ENCODE measurements around the gene PTPRA.
"Not testable (repeated sequence)": the region's sequence is repeated elsewhere in the genome, so short reads cannot be mapped to it uniquely, and the experiment has no call there.

The PTPRA gene

DNA sequence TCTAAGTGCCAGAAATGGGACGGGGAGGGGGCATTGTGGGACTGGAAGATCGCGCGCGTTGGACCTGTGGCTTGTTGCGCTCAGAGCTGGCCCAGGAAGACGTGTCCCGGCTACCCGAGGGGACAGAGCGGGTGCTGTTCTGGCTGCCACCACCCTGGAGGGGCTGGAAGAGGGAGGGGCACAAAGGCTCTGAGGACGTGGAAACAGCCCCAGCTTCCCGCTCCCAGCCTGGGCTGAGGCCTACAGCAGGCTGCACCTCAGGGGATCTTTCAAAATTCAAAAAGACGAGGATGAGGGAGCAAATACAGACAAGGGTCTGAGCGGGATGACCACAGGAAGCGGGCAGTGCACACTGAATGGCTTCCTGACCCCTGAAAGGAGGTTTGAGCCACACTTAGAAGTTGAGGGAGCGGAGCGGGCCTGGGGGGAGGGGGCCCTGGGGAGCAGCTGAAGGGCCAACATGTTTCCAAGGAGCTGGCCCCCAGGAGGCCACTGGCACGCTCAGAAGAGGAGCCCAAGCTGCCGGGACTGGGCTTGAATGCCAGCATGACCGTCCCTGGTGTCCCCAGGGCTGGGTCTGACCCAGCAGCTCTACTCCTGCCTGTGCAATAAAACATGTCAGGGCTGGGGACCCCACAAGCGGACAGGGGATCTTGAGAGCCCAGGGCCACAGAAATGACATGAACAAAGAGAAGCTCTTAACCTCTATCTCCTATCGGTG is 199.4 kb downstream of the PTPRA start:
- no peak overlapping the region for H3K4me3 ChIP-seq (ENCODE audit: low read depth, low read length)
- H3K36me3 ChIP-seq (ENCODE audit: insufficient read depth, low read length), result no peaks in the 10 kb centered on the region
- no peak overlapping the region for H2AFZ ChIP-seq (ENCODE audit: low read length, unreplicated experiment)
- no peak overlapping the region for H3K27ac ChIP-seq (ENCODE audit: low read depth, low read length)
- H3K27me3 ChIP-seq (ENCODE audit: insufficient read depth, low read length), result peaks cover 28% of the 10 kb centered on the region
- no peaks in the 10 kb centered on the region for H3K79me2 ChIP-seq (ENCODE audit: control insufficient read depth, insufficient read depth, low read length, unreplicated experiment)
- no peaks in the 10 kb centered on the region for H3K4me1 ChIP-seq (ENCODE audit: control insufficient read depth, insufficient read depth, low read length, unreplicated experiment)

DNA sequence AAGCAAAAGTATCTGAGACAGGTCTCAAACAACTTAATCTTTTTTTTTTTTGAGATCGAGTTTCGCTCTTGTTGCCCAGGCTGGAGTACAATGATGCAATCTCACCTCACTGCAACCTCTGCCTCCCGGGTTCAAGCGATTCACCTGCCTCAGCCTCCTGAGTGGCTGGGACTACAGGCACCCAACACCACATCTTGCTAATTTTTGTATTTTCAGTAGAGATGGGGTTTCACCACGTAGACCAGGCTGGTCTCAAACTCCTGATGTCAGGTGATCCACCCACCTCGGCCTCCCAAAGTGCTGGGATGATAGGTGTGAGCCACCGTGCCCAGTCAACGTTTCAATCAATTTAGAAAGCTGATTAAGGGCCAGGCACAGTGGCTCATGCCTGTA is 200.0 kb downstream of the PTPRA start:
- H2AFZ ChIP-seq (ENCODE audit: low read length, unreplicated experiment); H3K27ac ChIP-seq (ENCODE audit: low read depth, low read length); H3K79me2 ChIP-seq (ENCODE audit: control insufficient read depth, insufficient read depth, low read length, unreplicated experiment); H3K4me3 ChIP-seq (ENCODE audit: low read depth, low read length); H3K36me3 ChIP-seq (ENCODE audit: insufficient read depth, low read length); H3K4me1 ChIP-seq (ENCODE audit: control insufficient read depth, insufficient read depth, low read length, unreplicated experiment): not testable (repeated sequence)
- H3K27me3 ChIP-seq (ENCODE audit: insufficient read depth, low read length), result peaks cover 34% of the 10 kb centered on the region

DNA sequence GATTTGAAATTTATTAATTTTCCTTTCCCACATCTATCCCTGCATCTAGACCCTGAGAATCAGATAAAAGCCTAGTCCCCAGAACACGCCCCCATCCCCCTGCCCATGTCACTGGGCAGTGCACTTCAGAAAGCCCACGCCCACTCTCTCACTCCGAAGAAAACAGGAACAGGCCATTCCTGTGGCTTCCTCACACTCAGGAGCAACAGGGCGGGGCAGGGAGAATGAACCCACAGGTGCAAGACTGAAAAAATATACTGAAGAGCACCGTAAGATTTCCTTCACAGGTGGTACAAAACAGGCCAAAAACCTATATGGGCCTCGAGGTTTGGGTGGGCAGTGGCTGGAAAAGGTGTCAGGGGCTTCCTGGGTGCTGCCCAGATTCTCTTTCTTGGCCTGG is 201.5 kb downstream of the PTPRA start:
- Histone ChIP-seq H3K4me1 (ENCODE audit: control insufficient read depth, insufficient read depth, low read length, unreplicated experiment) (no peaks in the 10 kb centered on the region), H3K27me3 (ENCODE audit: insufficient read depth, low read length) (peaks cover 42% of the 10 kb centered on the region), H3K36me3 (ENCODE audit: insufficient read depth, low read length) (no peaks in the 10 kb centered on the region), H3K27ac (ENCODE audit: low read depth, low read length) (no peak overlapping the region), H3K4me3 (ENCODE audit: low read depth, low read length) (no peak overlapping the region), H2AFZ (ENCODE audit: low read length, unreplicated experiment) (no peak overlapping the region), H3K79me2 (ENCODE audit: control insufficient read depth, insufficient read depth, low read length, unreplicated experiment) (no peaks in the 10 kb centered on the region)

DNA sequence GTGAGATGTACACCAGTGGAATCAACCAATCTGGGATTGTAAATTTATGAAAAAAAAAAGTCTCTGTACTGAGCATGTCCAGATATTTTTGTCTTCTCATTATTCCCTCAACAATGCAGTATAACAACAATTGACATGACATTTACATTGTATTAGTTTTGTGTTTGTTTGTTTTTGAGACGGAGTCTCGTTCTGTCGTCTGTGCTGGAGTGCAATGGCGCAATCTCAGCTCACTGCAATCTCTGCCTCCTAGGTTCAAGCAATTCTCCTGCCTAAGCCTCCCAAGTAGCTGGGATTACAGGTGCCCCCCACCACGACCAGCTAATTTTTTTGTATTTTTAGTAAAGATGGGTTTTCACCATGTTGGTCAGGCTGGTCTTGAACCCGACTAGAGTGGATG is 202.0 kb downstream of the PTPRA start:
- H3K27me3 ChIP-seq (ENCODE audit: insufficient read depth, low read length), result peaks cover 42% of the 10 kb centered on the region
- not testable (repeated sequence) for H2AFZ ChIP-seq (ENCODE audit: low read length, unreplicated experiment); H3K4me3 ChIP-seq (ENCODE audit: low read depth, low read length); H3K27ac ChIP-seq (ENCODE audit: low read depth, low read length); H3K79me2 ChIP-seq (ENCODE audit: control insufficient read depth, insufficient read depth, low read length, unreplicated experiment); H3K4me1 ChIP-seq (ENCODE audit: control insufficient read depth, insufficient read depth, low read length, unreplicated experiment); H3K36me3 ChIP-seq (ENCODE audit: insufficient read depth, low read length)

DNA sequence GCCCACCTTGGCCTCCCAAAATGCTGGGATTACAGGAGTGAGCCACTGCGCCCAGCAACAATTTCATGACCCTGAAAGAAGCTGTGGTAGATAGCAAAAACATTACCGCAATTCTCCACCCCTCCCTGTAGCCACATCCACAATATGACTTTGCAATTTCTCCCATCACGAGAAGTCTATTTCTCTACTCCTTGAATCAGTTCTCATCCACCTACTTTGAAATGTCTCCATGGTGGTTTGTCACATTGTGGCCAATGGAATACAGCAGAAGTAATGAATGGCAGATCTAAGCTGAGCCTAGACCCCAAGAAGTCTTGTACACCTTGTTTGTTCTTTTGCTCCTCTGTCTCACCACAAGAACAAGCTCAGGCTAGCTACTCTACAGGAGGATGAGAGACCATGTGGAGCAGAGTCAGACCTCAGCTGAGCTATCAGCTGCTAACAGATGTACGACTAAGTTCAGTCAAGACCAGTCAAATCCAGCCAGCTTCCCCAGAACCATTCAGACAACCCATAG is 204.4 kb downstream of the PTPRA start:
- Histone ChIP-seq H2AFZ (ENCODE audit: low read length, unreplicated experiment) (no peak overlapping the region), H3K79me2 (ENCODE audit: control insufficient read depth, insufficient read depth, low read length, unreplicated experiment) (no peaks in the 10 kb centered on the region), H3K4me3 (ENCODE audit: low read depth, low read length) (no peak overlapping the region), H3K27ac (ENCODE audit: low read depth, low read length) (no peak overlapping the region), H3K36me3 (ENCODE audit: insufficient read depth, low read length) (no peaks in the 10 kb centered on the region), H3K4me1 (ENCODE audit: control insufficient read depth, insufficient read depth, low read length, unreplicated experiment) (peaks cover 13% of the 10 kb centered on the region), H3K27me3 (ENCODE audit: insufficient read depth, low read length) (peaks cover 31% of the 10 kb centered on the region)

DNA sequence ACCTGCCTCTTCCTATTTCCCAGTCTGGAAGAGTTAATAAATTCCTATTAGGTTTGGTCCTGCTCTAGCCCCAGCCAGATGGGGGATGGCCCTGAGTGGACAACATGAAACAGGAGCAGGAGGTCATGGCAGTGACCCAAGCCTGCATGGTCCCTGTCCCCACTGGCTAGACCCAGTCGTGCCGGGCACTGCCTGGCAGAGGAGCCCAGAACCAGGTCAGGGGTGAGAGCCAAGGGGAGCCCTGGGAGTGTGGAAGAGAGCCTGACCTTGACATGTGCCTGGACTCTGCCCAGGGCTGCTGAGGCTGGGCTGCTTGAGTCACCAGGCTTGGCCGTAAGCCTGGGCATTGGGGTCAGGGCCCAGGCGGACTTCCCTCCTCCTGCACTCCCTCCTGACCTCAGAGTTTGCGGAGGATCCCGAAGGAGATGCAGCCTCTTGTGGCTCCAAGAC is 207.7 kb downstream of the PTPRA start:
- peaks cover 13% of the 10 kb centered on the region for H3K4me1 ChIP-seq (ENCODE audit: control insufficient read depth, insufficient read depth, low read length, unreplicated experiment)
- no peaks in the 10 kb centered on the region for H3K79me2 ChIP-seq (ENCODE audit: control insufficient read depth, insufficient read depth, low read length, unreplicated experiment)
- no peak overlapping the region for H3K27ac ChIP-seq (ENCODE audit: low read depth, low read length)
- H3K27me3 ChIP-seq (ENCODE audit: insufficient read depth, low read length), result peaks cover 45% of the 10 kb centered on the region
- H3K36me3 ChIP-seq (ENCODE audit: insufficient read depth, low read length), result no peaks in the 10 kb centered on the region
- H3K4me3 ChIP-seq (ENCODE audit: low read depth, low read length), result no peak overlapping the region
- H2AFZ ChIP-seq (ENCODE audit: low read length, unreplicated experiment), result no peak overlapping the region

DNA sequence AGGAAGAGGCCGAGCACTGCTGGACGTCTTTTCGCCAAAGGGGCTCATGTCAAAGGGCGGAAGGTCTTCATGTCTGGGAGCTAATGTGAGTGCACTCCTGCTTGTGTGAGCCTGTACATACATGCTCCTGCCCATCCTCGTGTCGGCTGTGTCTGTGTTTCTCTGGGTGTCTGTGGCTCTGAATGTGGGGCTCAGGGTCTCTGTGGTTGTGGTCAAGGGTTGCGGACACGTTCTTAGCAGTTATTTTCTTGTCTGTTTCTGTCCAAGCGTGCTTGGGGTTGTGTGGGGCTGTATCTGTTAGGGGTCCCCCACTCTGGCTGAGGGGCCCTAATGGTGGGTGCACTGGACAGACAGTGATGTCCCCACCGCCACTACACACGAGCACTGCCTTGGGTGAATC is 208.4 kb downstream of the PTPRA start:
- H3K4me3 ChIP-seq (ENCODE audit: low read depth, low read length), result no peak overlapping the region
- H3K27ac ChIP-seq (ENCODE audit: low read depth, low read length), result no peak overlapping the region

DNA sequence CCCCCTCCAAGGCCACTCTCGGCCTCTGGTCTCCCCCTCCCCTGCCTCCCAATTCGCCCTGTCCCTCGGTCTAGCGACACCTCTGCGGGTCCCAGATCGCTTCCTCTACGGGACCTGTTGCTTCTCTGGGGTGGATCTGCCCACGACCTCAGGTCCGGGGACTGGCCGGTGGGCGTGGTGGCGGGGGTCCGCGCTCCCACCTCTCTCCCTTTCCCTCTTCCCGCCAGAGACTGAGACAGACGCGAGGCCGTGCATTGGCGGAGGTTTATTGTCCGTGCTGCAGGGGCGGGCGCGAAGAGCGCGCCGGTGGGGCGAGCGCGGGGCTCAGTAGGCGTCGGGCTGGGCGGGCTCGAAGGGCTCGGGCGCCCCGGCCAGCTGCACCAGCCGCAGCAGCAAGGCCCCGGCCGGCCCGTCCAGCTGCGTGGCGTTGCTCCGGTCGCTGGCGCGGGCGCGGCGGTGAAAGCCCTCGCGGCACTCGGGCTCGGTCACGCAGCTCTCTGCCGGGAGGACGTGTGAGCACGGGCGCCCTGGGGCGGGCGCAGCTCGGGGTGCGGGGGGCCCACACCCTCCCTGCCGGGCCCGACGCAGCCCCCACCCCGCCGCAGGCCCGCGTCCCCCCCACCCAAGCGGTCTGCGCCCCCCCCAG is 209.1 kb downstream of the PTPRA start:
- Histone ChIP-seq H3K79me2 (ENCODE audit: control insufficient read depth, insufficient read depth, low read length, unreplicated experiment) (no peaks in the 10 kb centered on the region), H2AFZ (ENCODE audit: low read length, unreplicated experiment) (no peak overlapping the region), H3K27me3 (ENCODE audit: insufficient read depth, low read length) (peaks cover 44% of the 10 kb centered on the region), H3K36me3 (ENCODE audit: insufficient read depth, low read length) (no peaks in the 10 kb centered on the region), H3K4me1 (ENCODE audit: control insufficient read depth, insufficient read depth, low read length, unreplicated experiment) (peaks cover 13% of the 10 kb centered on the region), H3K27ac (ENCODE audit: low read depth, low read length) (no peak overlapping the region), H3K4me3 (ENCODE audit: low read depth, low read length) (no peak overlapping the region)

More for the DNA sequence above, 208.4 kb downstream of the PTPRA start:
- Histone ChIP-seq H3K27me3 (ENCODE audit: insufficient read depth, low read length) (peaks cover 45% of the 10 kb centered on the region), H3K4me1 (ENCODE audit: control insufficient read depth, insufficient read depth, low read length, unreplicated experiment) (peaks cover 13% of the 10 kb centered on the region), H2AFZ (ENCODE audit: low read length, unreplicated experiment) (no peak overlapping the region), H3K36me3 (ENCODE audit: insufficient read depth, low read length) (no peaks in the 10 kb centered on the region), H3K79me2 (ENCODE audit: control insufficient read depth, insufficient read depth, low read length, unreplicated experiment) (no peaks in the 10 kb centered on the region)

DNA sequence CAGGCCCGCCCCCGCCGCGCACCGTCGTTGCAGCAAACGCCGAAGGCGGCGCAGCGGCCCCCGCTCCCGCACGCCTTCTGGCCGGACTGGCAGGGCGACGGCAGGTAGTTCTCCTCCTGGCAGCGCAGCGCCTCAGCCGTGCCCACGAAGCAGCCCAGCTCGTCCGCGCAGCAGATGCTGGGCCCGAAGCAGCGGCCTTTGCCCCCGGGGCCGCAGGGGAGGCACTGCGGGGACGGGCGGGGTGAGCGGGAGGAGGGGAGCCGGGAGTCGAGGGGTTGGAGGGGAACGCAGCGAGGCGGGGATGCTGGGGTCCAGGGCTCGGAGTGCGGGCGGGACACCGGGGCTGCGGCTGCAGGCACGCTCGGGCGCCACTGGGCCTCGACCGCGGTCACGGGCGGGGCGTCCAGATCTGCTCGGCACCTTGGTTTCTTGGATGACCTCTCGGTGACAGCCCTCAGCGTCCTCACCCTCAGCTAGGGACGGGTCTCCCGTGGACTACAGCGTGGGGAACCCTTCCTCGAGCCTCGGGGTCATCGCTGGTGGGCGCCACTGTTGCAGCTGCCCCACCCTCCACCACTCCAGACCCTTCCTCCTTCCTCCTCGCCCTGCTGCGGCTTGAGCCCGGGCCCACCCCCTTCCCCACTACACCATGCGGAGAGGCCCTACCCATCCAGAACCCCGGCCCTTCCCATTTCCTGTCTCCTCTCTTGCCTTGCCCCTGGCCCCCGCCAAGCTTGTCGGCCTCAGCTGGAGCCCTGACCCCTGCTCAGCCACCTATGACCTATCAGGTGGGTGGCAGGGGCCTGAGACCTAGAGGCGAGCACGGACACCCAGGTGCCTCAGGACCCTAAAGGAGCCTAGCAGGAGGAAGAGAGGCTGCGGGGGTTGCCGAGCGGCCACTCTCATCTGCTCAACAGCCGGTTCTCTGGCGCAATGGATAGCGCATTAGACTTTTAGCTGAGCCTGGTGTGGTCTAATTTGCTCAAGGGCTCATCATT is 210.0 kb downstream of the PTPRA start:
- Histone ChIP-seq H3K27me3 (ENCODE audit: insufficient read depth, low read length) (peaks cover 36% of the 10 kb centered on the region), H3K36me3 (ENCODE audit: insufficient read depth, low read length) (no peaks in the 10 kb centered on the region), H3K79me2 (ENCODE audit: control insufficient read depth, insufficient read depth, low read length, unreplicated experiment) (no peaks in the 10 kb centered on the region), H3K27ac (ENCODE audit: low read depth, low read length) (no peak overlapping the region), H2AFZ (ENCODE audit: low read length, unreplicated experiment) (no peak overlapping the region), H3K4me3 (ENCODE audit: low read depth, low read length) (no peak overlapping the region), H3K4me1 (ENCODE audit: control insufficient read depth, insufficient read depth, low read length, unreplicated experiment) (peaks cover 13% of the 10 kb centered on the region)

DNA sequence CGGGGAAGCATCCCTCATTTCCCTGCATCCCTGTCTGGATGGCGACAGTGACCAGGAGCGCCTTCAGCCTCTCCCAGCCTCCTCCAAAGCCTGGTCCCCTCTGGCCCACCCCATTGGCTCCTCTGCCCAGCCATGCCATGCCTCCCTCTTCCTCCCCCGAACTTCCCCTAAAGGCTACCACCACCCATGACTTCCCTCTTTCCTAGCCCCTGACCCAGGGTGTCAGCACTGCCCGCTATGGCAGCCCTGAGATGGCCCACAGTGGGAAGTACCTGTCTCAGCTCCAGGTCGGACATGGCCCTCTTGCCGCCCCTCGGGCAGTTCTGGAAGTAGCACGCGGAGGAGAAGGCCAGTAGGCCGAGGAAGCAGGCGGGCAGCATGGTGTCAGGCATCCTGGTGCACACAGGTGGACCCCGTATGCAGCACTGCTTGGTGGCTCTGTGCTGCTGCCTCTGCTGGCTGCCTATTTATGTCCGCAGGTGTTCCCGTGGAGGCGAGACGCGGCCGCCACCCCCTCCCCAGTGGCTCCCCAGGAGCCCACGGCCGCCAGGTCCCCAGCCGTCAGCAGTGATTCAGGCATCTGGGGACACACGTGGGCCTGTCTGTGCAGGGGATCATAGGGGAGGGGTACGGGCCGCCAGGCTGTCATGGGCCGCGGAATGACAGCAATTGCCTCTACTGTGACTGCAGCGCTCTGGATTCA is 211.2 kb downstream of the PTPRA start, which contains the start of gene AVP:
TSS of gene AVP (minus strand) at position 442 of the 703 bp plus-strand sequence. CDS start at position 392, 50 bp downstream.
- peaks cover 28% of the 10 kb centered on the region for H3K27me3 ChIP-seq (ENCODE audit: insufficient read depth, low read length)
- H2AFZ ChIP-seq (ENCODE audit: low read length, unreplicated experiment), result no peak within 1 kb of the TSS
- H3K79me2 ChIP-seq (ENCODE audit: control insufficient read depth, insufficient read depth, low read length, unreplicated experiment), result no peaks in the 10 kb centered on the region
- H3K36me3 ChIP-seq (ENCODE audit: insufficient read depth, low read length), result no peaks in the 10 kb centered on the region
- H3K4me1 ChIP-seq (ENCODE audit: control insufficient read depth, insufficient read depth, low read length, unreplicated experiment), result peaks cover 13% of the 10 kb centered on the region
- no peak within 1 kb of the TSS for H3K27ac ChIP-seq (ENCODE audit: low read depth, low read length)
- H3K4me3 ChIP-seq (ENCODE audit: low read depth, low read length), result no peak within 1 kb of the TSS

Data from ACC112 (cell line).